ENCODE results near the gene LMO3. TPM values are rescaled to one million over a fixed set of nuclear protein-coding genes. Genes with fewer than 3 reads are reported as not detected.

LMO3 gene
- total RNA-seq, 2 donors from 2014 or later = 3.7 to 9.6 TPM

GRCh38 chr12:16619537-16619936 is 13.6 kb upstream of the LMO3 start:
- H3K4me3 ChIP-seq = no peak overlapping the region
- TF ChIP-seq POLR2AphosphoS5 (IDR thresholded peaks at IDR 0.05) (no peak), CTCF (IDR thresholded peaks at IDR 0.05) (no peak), POLR2A (IDR thresholded peaks at IDR 0.05) (no peak)
- intact Hi-C loops (cut with DNase I) = no loop called here

GRCh38 chr12:16618256-16618655 is 12.3 kb upstream of the LMO3 start:
- intact Hi-C loops (cut with DNase I) = no loop called here
- no peak for DNase-seq (ENCODE audit: low spot score)
- H3K9me3 ChIP-seq = no peaks in the 10 kb centered on the region
- H3K27ac ChIP-seq = no peak overlapping the region
- H3K4me1 ChIP-seq (replicated peaks) = no peaks in the 10 kb centered on the region
- WGBS = 56% methylated on average over 1 of the region's 1 CpG
- H3K4me3 ChIP-seq = no peak overlapping the region
- H3K36me3 ChIP-seq = no peaks in the 10 kb centered on the region
- TF ChIP-seq CTCF (IDR thresholded peaks at IDR 0.05) = no peak
- TF ChIP-seq POLR2A (IDR thresholded peaks at IDR 0.05) = no peak
- TF ChIP-seq POLR2AphosphoS5 (IDR thresholded peaks at IDR 0.05) = no peak
- no peaks in the 10 kb centered on the region for H3K27me3 ChIP-seq (replicated peaks; ENCODE audit: insufficient read depth)

More at GRCh38 chr12:16619537-16619936, 13.6 kb upstream of the LMO3 start:
- Histone ChIP-seq H3K9me3 (no peaks in the 10 kb centered on the region), H3K4me1 (replicated peaks) (no peaks in the 10 kb centered on the region), H3K27me3 (replicated peaks; ENCODE audit: insufficient read depth) (no peaks in the 10 kb centered on the region), H3K36me3 (no peaks in the 10 kb centered on the region), H3K27ac (no peak overlapping the region)
- DNase-seq (ENCODE audit: low spot score) = no peak

GRCh38 chr12:16613199-16613598 is 7.2 kb upstream of the LMO3 start:
- TF ChIP-seq POLR2AphosphoS5 (IDR thresholded peaks at IDR 0.05) (no peak), CTCF (IDR thresholded peaks at IDR 0.05) (no peak), POLR2A (IDR thresholded peaks at IDR 0.05) (no peak)
- intact Hi-C loops (cut with DNase I) = no loop called here
- H3K9me3 ChIP-seq = no peaks in the 10 kb centered on the region

GRCh38 chr12:16612647-16613046 is 6.7 kb upstream of the LMO3 start:
- TF ChIP-seq POLR2AphosphoS5 (IDR thresholded peaks at IDR 0.05) (no peak), POLR2A (IDR thresholded peaks at IDR 0.05) (no peak), CTCF (IDR thresholded peaks at IDR 0.05) (no peak)
- no peak for DNase-seq (ENCODE audit: low spot score)
- Histone ChIP-seq H3K4me3 (no peak overlapping the region), H3K27ac (peak overlapping the region in 1 of 2 donors; percentile 20), H3K9me3 (no peaks in the 10 kb centered on the region), H3K4me1 (replicated peaks) (no peaks in the 10 kb centered on the region), H3K36me3 (no peaks in the 10 kb centered on the region), H3K27me3 (replicated peaks; ENCODE audit: insufficient read depth) (no peaks in the 10 kb centered on the region)
- intact Hi-C loops (cut with DNase I) = no loop called here

More at GRCh38 chr12:16613199-16613598, 7.2 kb upstream of the LMO3 start:
- H3K4me3 ChIP-seq = no peak overlapping the region
- H3K27me3 ChIP-seq (replicated peaks; ENCODE audit: insufficient read depth) = no peaks in the 10 kb centered on the region
- DNase-seq (ENCODE audit: low spot score) = no peak
- H3K4me1 ChIP-seq (replicated peaks) = no peaks in the 10 kb centered on the region
- H3K27ac ChIP-seq = no peak overlapping the region
- H3K36me3 ChIP-seq = no peaks in the 10 kb centered on the region

- Histone ChIP-seq H3K4me1 (replicated peaks) (no peaks in the 10 kb centered on the region), H3K4me3 (no peak overlapping the region), H3K27ac (peak overlapping the region in 1 of 2 donors; percentile 4), H3K36me3 (no peaks in the 10 kb centered on the region), H3K27me3 (replicated peaks; ENCODE audit: insufficient read depth) (no peaks in the 10 kb centered on the region), H3K9me3 (no peaks in the 10 kb centered on the region)
- DNase-seq (ENCODE audit: low spot score) = no peak
- intact Hi-C loops (cut with DNase I) = no loop called here
- 31% methylated on average over 2 of the region's 2 CpGs for WGBS
- no peak for TF ChIP-seq POLR2A (IDR thresholded peaks at IDR 0.05)
- TF ChIP-seq CTCF (IDR thresholded peaks at IDR 0.05) = no peak
- TF ChIP-seq POLR2AphosphoS5 (IDR thresholded peaks at IDR 0.05) = no peak
Measured at GRCh38 chr12:16611146-16611545, 5.2 kb upstream of the LMO3 start.

All from prostate gland (tissue), 2 donors.